Common myeloid progenitor, CD34-positive (primary cell): ENCODE data around the gene GCN1.

ENCODE experiments used
- CTCF ChIA-PET: fragments of 350-600 bp; sonication (Branson Sonifier 250); formaldehyde crosslinking; loops from one replicate; lab custom pipeline; 2021; ENCODE audit warnings: antibody characterized with exemption; lab: Charles Lee
- POLR2A ChIA-PET: fragments of 350-600 bp; sonication (Branson Sonifier 250); formaldehyde crosslinking; loops from one replicate; lab custom pipeline; 2021; ENCODE audit warnings: antibody characterized with exemption; lab: Charles Lee
- DNase-seq, 3 donors: peaks; one replicate each; pipeline versions ENCODE4 v3.0.0 to v3.0.0-alpha.2; 2013
- H3K27ac ChIP-seq, 2 experiments: 1 replicate in 1 of 2; 2 replicates in 1 of 2; pipeline ENCODE4 v1.7.0; 2013; ENCODE audit warnings: inconsistent platforms in 2 of 2, low read length in 2 of 2, mild to moderate bottlenecking in 2 of 2, low read depth in 1 of 2, moderate library complexity in 1 of 2; ENCODE audit not compliant: severe bottlenecking in 2 of 2, insufficient read depth in 1 of 2, poor library complexity in 1 of 2
- H3K27me3 ChIP-seq, 5 experiments: replicated peaks in 2 of 5; 1 replicate in 3 of 5; 2 replicates in 2 of 5; pipeline versions ENCODE4 v1.6.1 to v1.7.0; 2013; ENCODE audit warnings: low read length in 4 of 5, mild to moderate bottlenecking in 2 of 5, moderate library complexity in 2 of 5, inconsistent platforms in 1 of 5; ENCODE audit not compliant: insufficient read depth in 5 of 5, control insufficient read depth in 4 of 5
- H3K36me3 ChIP-seq, 4 experiments: 1 replicate in 2 of 4; 2 replicates in 2 of 4; pipeline versions ENCODE4 v1.6.1 to v1.7.0; 2013; ENCODE audit warnings: low read length in 3 of 4, control low read depth in 1 of 4, mild to moderate bottlenecking in 1 of 4; ENCODE audit not compliant: control insufficient read depth in 4 of 4, insufficient read depth in 4 of 4
- H3K4me1 ChIP-seq, 4 experiments: 1 replicate in 3 of 4; 2 replicates in 1 of 4; pipeline versions ENCODE4 v1.6.1 to v1.7.1; 2013; ENCODE audit warnings: low read length in 3 of 4, mild to moderate bottlenecking in 3 of 4, control low read depth in 1 of 4, inconsistent platforms in 1 of 4, moderate library complexity in 1 of 4; ENCODE audit not compliant: control insufficient read depth in 4 of 4, insufficient read depth in 4 of 4; ENCODE audit errors: control extremely low read depth in 1 of 4
- H3K4me3 ChIP-seq, 7 experiments: 1 replicate in 4 of 7; 2 replicates in 3 of 7; pipeline versions ENCODE4 v1.5.1 to v1.7.0; 2013; ENCODE audit warnings: mild to moderate bottlenecking in 7 of 7, low read length in 6 of 7, moderate library complexity in 6 of 7, inconsistent platforms in 2 of 7, low read depth in 2 of 7, control low read depth in 1 of 7; ENCODE audit not compliant: insufficient read depth in 4 of 7, control insufficient read depth in 1 of 7; ENCODE audit errors: extremely low read depth in 1 of 7
- H3K9me3 ChIP-seq, 5 experiments: 1 replicate in 4 of 5; 2 replicates in 1 of 5; pipeline versions ENCODE4 v1.6.1 to v1.7.1; 2013; ENCODE audit warnings: low read length in 4 of 5, mild to moderate bottlenecking in 2 of 5, inconsistent platforms in 1 of 5, low read depth in 1 of 5, moderate library complexity in 1 of 5; ENCODE audit not compliant: control insufficient read depth in 4 of 5, insufficient read depth in 2 of 5; ENCODE audit errors: control extremely low read depth in 1 of 5
- WGBS: methylation state at CpG from one replicate; pipeline ENCODE4 v1.1.5; 2013; ENCODE audit not compliant: insufficient coverage; 5-methylcytosine and 5-hydroxymethylcytosine counted together

GCN1 gene

DNA sequence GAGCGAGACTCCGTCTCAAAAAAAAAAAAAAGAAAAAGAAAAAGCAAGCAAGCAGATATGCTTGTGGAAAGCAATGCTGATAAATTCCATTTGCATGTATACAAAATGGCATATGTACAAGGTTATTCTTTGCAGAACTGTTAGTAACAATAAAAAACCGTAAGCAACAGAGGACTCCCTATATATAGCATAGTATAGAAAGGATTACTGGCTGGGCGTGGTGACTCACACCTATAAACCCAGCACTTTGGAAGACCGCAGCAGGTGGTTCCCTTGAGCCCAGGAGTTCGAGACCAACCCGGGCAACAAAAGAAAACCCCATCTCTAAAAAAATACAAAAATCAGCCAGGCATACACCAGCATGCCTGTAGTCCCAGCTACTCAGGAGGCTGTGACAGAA lies 13.5 kb downstream of the GCN1 start:
- DNase-seq: no peak
- Histone ChIP-seq H3K27ac (no peak overlapping the region), H3K27me3 (no peaks in the 10 kb centered on the region), H3K9me3 (no peaks in the 10 kb centered on the region), H3K36me3 (peaks cover 24 to 83% (median 61%) of the 10 kb centered on the region in 4 experiments), H3K4me3 (no peak overlapping the region), H3K4me1 (no peaks in the 10 kb centered on the region)
- POLR2A ChIA-PET: no interaction called here
- 97% methylated on average over 4 of the region's 7 CpGs for WGBS
- CTCF ChIA-PET: no interaction called here

DNA sequence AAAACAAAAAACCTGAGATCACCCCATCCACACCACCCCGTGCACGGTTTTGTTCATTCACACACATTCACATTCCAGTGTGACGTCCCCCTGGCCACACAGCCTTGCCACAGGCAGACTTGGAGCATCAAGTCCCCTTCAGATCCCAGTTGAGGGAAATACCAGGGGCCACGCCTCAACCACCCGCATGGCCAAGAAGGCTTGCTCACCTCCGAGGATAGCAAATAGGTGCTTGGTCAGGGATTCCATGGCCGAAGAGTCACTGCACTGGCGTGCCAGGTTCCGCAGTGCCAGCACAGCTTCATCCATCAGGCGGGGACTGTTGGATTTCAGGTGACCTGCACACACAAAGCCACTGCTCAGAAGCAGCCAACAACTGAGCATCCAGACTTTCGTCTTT lies 19.0 kb downstream of the GCN1 start:
- WGBS: 98% methylated on average over 10 of the region's 11 CpGs
- no peaks in the 10 kb centered on the region for H3K27me3 ChIP-seq
- no peaks in the 10 kb centered on the region for H3K4me1 ChIP-seq
- CTCF ChIA-PET: interaction anchor here (1.4 kb wide), 1 partner anchor 16 kb away, joined by 3 read pairs; no protein-coding TSS in a partner anchor
- H3K27ac ChIP-seq: no peak overlapping the region
- POLR2A ChIA-PET: no interaction called here
- peaks cover 19 to 89% (median 59%) of the 10 kb centered on the region in 4 experiments for H3K36me3 ChIP-seq
- H3K9me3 ChIP-seq: no peaks in the 10 kb centered on the region
- no peak for DNase-seq
- no peak overlapping the region for H3K4me3 ChIP-seq

DNA sequence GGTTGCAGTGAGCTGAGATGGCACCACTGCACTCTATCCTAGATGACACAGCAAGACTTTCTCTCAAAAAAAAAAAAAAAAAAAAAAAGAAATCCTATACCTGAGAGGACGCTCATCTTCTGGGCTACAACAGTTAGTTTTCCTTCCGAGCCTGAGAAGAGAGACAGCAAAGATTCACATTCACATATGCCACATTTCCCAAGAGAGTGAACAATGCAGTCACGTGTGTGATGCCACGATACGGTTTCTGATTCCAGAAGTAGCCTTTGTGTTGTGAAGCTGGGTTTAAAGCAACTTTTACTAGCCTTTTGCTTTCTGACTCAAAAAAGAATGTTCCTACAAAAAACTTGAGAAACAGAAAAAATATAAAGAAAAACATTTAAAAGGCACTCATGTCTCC lies 19.5 kb downstream of the GCN1 start:
- H3K4me1 ChIP-seq: no peaks in the 10 kb centered on the region
- POLR2A ChIA-PET: no interaction called here
- H3K9me3 ChIP-seq: no peaks in the 10 kb centered on the region
- no peak for DNase-seq
- no peak overlapping the region for H3K27ac ChIP-seq
- no peak overlapping the region for H3K4me3 ChIP-seq
- CTCF ChIA-PET: interaction anchor here (1.4 kb wide), 1 partner anchor 16 kb away, joined by 3 read pairs; no protein-coding TSS in a partner anchor
- no CpG with 5 or more reads among the region's 5 CpGs for WGBS
- peaks cover 20 to 89% (median 63%) of the 10 kb centered on the region in 4 experiments for H3K36me3 ChIP-seq
- no peaks in the 10 kb centered on the region for H3K27me3 ChIP-seq

DNA sequence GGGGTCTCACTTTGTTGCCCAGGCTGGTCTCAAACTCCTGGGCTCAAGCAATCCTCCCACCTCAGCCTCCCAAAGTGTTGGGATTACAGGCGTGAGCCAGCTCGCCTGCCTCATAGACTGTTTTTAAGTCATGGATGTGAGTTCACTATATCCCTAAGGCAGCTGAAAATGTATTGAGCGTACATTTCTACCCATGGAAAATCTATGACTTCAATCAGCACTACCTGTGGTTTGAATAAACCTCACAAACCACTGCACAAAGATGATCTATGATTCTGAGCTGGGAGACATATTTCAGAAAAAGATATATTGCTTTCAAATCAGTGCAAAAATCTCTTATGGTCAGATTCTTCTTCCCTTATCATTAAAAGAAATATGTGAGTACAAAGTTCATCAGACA lies 22.5 kb downstream of the GCN1 start:
- Histone ChIP-seq H3K27ac (no peak overlapping the region), H3K27me3 (no peaks in the 10 kb centered on the region), H3K4me3 (no peak overlapping the region), H3K4me1 (no peaks in the 10 kb centered on the region), H3K36me3 (peaks cover 28 to 88% (median 61%) of the 10 kb centered on the region in 4 experiments), H3K9me3 (no peaks in the 10 kb centered on the region)
- WGBS: 100% methylated on average over 2 of the region's 3 CpGs
- no peak for DNase-seq
- CTCF ChIA-PET: interaction anchor here (1.1 to 1.5 kb wide), 2 partner anchors 16 to 46 kb away, joined by 3 to 5 read pairs; no protein-coding TSS in a partner anchor
- POLR2A ChIA-PET: no interaction called here

DNA sequence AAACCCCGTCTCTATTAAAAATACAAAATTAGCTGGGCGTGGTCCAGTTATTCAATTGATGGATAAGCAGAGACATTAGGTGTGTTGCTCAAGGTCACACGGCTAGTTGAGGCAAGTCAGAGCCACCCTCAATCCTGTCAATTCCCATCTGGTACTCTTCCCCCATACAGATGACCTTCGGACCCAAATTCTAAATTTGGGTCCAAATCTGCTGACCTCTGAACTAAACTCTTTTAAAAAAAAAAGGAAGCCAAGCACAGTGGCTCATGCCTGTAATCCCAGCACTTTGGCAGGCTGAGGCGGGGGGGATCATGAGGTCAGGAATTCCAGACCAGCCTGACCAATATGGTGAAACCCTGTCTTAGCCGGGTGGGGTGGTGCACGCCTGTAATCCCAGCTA lies 23.9 kb downstream of the GCN1 start:
- no peaks in the 10 kb centered on the region for H3K4me1 ChIP-seq
- no peaks in the 10 kb centered on the region for H3K9me3 ChIP-seq
- H3K27me3 ChIP-seq: no peaks in the 10 kb centered on the region
- POLR2A ChIA-PET: interaction anchor here (0.8 kb wide), 1 partner anchor 17 kb away, joined by 3 read pairs; no protein-coding TSS in a partner anchor
- H3K27ac ChIP-seq: no peak overlapping the region
- no peak for DNase-seq
- no peak overlapping the region for H3K4me3 ChIP-seq
- CTCF ChIA-PET: interaction anchor here (1.5 kb wide), 1 partner anchor 17 kb away, joined by 5 read pairs; no protein-coding TSS in a partner anchor
- H3K36me3 ChIP-seq: peaks cover 28 to 76% (median 49%) of the 10 kb centered on the region in 4 experiments
- WGBS: 94% methylated on average over 5 of the region's 7 CpGs

DNA sequence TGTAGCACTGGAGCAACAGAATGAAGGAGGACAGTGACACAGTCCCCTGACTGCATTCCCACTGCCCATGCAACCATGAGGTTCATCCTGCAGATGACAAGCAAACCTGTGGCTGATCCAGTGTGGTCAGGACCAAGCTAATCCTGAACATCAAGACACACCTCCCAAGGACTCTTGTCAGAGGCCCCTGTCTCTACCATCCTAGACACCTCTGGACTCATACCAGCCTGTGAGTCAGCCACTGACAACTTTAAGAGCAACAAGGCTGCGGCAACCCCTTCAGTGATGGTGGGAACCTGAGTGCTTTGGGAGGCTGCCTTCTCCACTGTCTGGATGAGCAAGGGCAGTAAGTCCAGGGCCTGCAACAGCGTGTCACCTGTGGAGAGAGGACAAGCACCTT lies 24.6 kb downstream of the GCN1 start:
- ChIA-PET CTCF (no interaction called here), POLR2A (interaction anchor here (0.8 kb wide), 1 partner anchor 17 kb away, joined by 3 read pairs; no protein-coding TSS in a partner anchor)
- H3K4me1 ChIP-seq: no peaks in the 10 kb centered on the region
- no peaks in the 10 kb centered on the region for H3K27me3 ChIP-seq
- peaks cover 25 to 69% (median 43%) of the 10 kb centered on the region in 4 experiments for H3K36me3 ChIP-seq
- H3K9me3 ChIP-seq: no peaks in the 10 kb centered on the region
- H3K4me3 ChIP-seq: no peak overlapping the region
- DNase-seq: no peak
- 100% methylated on average over 2 of the region's 2 CpGs for WGBS
- H3K27ac ChIP-seq: no peak overlapping the region

DNA sequence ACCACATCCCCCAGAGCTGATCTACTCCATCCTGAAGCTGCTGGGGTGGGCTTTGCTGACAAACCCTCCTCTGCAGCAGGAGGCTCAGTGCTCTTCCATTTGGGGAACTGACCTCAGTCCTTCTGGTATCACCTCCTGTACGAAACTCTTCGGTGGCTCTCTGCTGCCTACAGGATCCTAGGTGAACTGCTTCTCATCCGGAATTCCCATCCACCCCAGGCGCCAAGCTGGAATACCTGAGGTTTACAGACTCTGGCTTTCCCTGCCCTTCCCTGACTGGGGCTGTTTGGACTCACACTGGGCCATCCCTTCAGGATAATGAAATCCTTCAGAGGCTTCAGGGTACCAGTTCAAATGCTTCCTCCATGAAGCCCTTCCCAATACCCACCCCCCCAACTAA lies 26.2 kb downstream of the GCN1 start:
- ChIA-PET POLR2A (no interaction called here), CTCF (interaction anchor here (1.0 to 1.2 kb wide), 2 partner anchors 23 to 32 kb away, joined by 3 read pairs; partner anchors contain the start of gene RPLP0)
- WGBS: 95% methylated on average over 4 of the region's 4 CpGs
- Histone ChIP-seq H3K27ac (no peak overlapping the region), H3K36me3 (peaks cover 19 to 67% (median 43%) of the 10 kb centered on the region in 4 experiments), H3K4me1 (no peaks in the 10 kb centered on the region), H3K4me3 (no peak overlapping the region), H3K27me3 (no peaks in the 10 kb centered on the region), H3K9me3 (no peaks in the 10 kb centered on the region)
- no peak for DNase-seq
